Stimulated activated CD8-positive, alpha-beta memory T cell treated with anti-CD3 and anti-CD28 coated beads, Interleukin-15, amount 100 ng/mL, for 24 hours (primary cell): Measurements from ENCODE around the gene INTS7.
"Not testable (repeated sequence)": the region's sequence is repeated elsewhere in the genome, so short reads cannot be mapped to it uniquely, and the experiment has no call there.

ENCODE experiments used
- DNase-seq: peaks from one replicate; pipeline ENCODE4 v3.0.0-alpha.2; 2020; ENCODE audit warnings: low read depth

INTS7 gene

GRCh38 chr1:212035835-212036605 is 663 bp upstream of the INTS7 start:
- no peak for DNase-seq

- no peak for DNase-seq
Observed at GRCh38 chr1:212034516-212035122, 738 bp downstream of the INTS7 start.

DNA sequence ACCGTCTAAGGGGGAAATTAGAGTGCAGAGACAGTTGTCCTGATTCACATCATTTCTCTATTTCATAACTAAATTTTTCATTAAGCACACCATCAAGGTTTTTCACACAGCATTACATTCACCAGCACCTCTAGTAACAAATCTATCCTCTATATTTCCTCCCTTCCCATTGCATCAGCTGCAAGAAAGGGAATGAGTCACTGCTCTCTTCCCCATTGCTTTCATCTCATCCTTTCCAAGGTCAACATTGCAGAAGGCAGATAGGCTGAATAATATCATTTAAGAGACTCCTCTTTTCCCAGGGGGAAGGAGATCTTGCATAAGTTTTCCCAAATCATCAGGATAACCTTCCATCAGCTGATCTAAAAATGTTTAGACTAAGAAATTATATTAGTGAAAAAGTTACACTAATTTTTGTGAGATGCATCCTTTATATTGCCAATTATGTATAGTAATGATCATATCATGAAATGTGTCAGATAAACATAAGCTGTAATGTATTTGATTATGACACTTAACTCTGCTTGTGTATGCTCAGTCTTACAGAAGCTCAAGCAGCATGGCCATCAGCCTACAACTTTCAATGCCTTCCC is 4.3 kb downstream of the INTS7 start:
- DNase-seq: no peak

GRCh38 chr1:212027727-212028126 is 7.6 kb downstream of the INTS7 start:
- not testable (repeated sequence) for DNase-seq

DNA sequence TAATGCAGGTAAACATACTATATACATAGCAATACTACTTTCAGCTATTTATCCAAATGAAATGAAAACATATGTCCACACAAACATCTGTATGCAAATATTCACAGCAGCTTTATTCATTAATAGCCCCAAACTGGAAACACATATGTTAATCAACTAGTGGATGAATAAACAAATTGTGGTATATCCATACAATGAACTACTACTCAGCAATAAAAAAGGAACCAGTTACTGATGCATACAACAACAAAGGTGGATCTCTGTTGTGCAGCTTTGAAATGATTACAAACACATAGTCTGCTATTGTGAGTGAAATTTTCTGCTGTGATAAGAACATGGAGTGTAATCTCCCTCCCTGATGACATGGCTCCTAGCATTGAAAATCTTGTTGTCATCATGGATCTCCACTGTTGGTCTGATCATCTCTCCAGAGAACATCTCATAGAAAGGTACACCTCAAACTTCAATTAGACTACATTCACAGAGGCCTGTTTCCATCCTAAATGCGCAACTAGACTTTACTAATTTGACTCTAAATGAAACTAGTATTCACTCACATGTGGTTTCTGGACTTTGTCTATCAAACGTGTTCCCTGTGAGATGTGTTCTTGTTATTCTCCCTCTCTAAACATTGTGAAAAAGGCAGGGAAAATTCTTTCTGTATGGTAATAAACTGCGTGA is 10.7 kb downstream of the INTS7 start:
- DNase-seq: no peak

DNA sequence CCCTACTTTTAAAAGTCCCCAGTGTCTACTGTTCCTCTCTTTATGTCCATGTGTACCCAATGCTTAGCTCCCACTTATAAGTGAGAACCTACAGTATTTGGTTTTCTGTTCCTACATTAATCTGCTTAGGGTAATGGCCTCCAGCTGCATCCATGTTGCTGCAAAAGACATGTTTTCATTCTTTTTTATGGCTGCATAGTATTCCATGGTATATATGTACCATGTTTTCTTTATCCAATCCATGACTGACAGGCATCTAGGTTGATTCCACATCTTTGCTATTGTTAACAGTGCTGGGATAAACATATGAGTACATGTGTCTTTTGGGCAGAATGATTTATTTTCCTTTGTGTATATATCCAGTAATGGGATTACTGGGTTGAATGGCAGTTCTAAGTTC is 12.4 kb downstream of the INTS7 start:
- not testable (repeated sequence) for DNase-seq

GRCh38 chr1:212021563-212021962 is 13.8 kb downstream of the INTS7 start:
- DNase-seq: no peak

- DNase-seq: no peak
Observed at GRCh38 chr1:212020975-212021374, 14.4 kb downstream of the INTS7 start.

- DNase-seq: no peak
Observed at GRCh38 chr1:212013672-212014071, 21.7 kb downstream of the INTS7 start.

- peak; percentile 34 for DNase-seq
Observed at GRCh38 chr1:212012034-212012740, 23.2 kb downstream of the INTS7 start.

- no peak for DNase-seq
Observed at GRCh38 chr1:212010004-212010403, 25.4 kb downstream of the INTS7 start.

GRCh38 chr1:212009561-212009960 is 25.8 kb downstream of the INTS7 start:
- DNase-seq: no peak

DNA sequence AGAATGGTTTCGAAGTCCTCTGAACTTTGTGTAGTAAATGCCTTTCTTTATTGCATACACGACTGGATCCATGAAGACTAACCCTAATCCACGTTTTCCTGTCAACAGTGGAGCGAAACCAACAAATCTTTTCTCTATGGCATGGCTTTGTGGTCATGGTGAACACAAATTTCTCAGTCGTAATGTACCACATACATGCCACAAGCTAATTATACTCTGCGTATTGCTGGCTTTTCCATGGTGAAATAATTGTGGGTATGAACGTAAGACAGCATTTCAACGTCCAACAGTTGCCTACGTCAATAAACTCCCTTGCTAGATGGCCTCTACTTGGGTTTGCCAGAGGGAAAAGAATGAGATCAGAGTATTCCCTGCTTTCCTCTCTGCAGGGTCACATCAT is 27.5 kb downstream of the INTS7 start:
- no peak for DNase-seq

DNA sequence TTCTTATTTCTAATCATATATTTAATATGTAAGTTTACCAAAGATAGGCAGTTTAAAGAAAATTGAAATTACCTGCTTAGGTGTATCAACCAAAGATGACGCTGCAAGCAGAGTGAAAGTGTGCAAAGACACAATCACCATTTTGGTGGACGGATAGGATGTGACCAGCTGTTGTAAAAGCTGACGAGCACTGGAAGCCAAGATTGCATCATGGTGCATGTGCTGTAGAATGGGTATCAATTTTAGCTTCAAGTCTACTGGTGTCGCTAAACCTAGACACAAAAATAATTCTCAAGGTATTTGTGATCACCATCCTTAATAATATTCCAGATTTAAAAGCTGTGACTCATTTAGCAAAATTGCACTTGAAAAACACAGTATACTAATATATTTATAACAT is 28.2 kb downstream of the INTS7 start:
- DNase-seq: no peak

GRCh38 chr1:212004895-212005608 is 30.3 kb downstream of the INTS7 start:
- DNase-seq: no peak

- no peak for DNase-seq
Observed at GRCh38 chr1:212002536-212002935, 32.8 kb downstream of the INTS7 start.

GRCh38 chr1:211997426-211997825 is 37.9 kb downstream of the INTS7 start:
- DNase-seq: not testable (repeated sequence)

GRCh38 chr1:211991695-211992094 is 43.7 kb downstream of the INTS7 start:
- DNase-seq: no peak

DNA sequence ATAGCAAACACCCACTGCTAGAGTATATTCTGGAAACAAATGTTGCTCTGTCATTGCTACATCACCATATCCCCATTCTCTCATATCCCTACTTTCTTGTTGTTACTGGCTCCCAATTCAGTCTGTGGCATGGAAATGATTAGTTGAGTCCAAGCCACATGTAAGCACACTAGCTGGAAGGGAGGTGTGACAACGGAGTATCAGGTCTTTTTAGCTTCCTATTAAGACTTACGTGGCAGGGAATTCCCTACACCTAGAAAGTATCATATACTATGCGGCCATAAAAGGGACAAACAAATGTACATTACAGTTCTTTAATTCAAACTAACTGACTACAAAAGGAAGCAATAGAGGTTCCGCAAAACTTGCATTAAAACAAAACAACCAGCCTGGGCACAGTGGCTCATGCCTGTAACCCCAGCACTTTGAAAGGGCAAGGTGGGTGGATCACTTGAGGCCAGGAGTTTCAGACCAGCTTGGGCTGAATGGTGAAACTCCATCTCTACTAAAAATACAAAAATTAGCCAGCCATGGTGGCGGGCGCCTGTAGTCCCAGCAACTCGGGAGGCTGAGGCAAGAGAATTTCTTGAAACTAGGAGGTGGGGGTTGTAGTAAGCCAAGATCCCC is 48.6 kb downstream of the INTS7 start:
- no peak for DNase-seq

DNA sequence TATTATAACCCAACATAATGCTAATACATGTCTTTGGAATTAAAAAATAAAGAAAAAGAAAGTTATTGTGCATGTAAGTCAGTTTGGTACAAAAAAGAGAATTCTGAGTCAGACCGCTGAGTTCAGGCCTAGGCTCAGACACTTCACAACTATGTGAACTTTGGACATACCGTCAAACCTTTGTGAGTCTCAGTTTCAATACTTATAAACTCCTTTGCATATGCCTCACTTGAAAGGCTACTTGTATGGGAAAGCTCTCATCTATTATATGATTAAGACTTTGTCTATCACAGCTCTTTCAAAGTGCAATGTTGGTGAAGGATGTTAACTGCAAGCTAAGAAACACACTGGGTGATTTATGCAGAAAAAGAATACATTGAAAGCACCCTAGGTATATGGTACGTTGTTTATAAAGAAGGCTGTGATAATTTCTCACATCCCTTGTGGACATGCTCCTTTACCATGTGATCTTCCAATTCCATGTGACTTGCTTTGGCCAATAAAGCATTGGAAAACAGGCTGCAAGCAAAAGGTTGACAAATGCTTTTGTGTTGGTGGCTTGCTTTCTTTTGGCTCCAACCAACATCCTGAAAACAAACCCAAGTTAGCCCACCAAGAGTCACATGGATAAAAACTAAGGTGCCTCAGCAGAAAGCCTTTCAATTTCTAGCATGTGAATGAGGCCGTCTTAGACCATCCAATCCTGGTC is 49.6 kb downstream of the INTS7 start:
- DNase-seq: no peak
